Cardiac muscle cell (in vitro differentiated cells and primary cell): ENCODE data around the gene SPATC1L. TPM values are rescaled to one million over a fixed set of nuclear protein-coding genes. Genes with fewer than 3 reads are reported as not detected.
A peak's percentile ranks its signal among the peaks of the same experiment; 100 is the strongest.
"Not testable (repeated sequence)": the region's sequence is repeated elsewhere in the genome, so short reads cannot be mapped to it uniquely, and the experiment has no call there.

ENCODE experiments used
- DNase-seq, 2 donors: peaks; one replicate each; pipeline versions ENCODE4 v3.0.0 to v3.0.0-alpha.2; 2010 to 2017; ENCODE audit warnings: low read depth in 1 of 2, low spot score in 1 of 2
- H3K27ac ChIP-seq: fragments of 200-600 bp; sonication (generic); 2 replicates; pipeline ENCODE4 v1.5.1; 2016
- H3K27me3 ChIP-seq: fragments of 200-600 bp; sonication (generic); 2 replicates; pipeline ENCODE4 v1.6.0; 2016; ENCODE audit warnings: control low read depth
- H3K36me3 ChIP-seq: fragments of 200-600 bp; sonication (generic); 2 replicates; pipeline ENCODE4 v1.5.1; 2016; ENCODE audit warnings: control low read depth
- H3K4me1 ChIP-seq: fragments of 200-600 bp; sonication (generic); 2 replicates; pipeline ENCODE4 v1.8.1; 2017; ENCODE audit warnings: low read depth, mild to moderate bottlenecking, mixed run types
- H3K4me3 ChIP-seq: fragments of 200-600 bp; sonication (generic); 2 replicates; pipeline ENCODE4 v1.5.1; 2016; ENCODE audit warnings: mild to moderate bottlenecking
- H3K9me3 ChIP-seq: fragments of 200-600 bp; sonication (generic); 2 replicates; pipeline ENCODE4 v1.5.1; 2017; ENCODE audit warnings: low read depth, mild to moderate bottlenecking, control low read depth
- polyA plus RNA-seq: library from polyadenylated mRNA; unstranded; fragments of >200 nt; fragmentation: Nextera tagmentation; extraction: Ambion mirVana; gene quantifications from 2 replicates; pipeline ENCODE4 v1.2.1, GENCODE V29; 2016
- total RNA-seq: library from RNA; depleted of rRNA; stranded (reverse); fragments of >200 nt; gene quantifications from 2 replicates; pipeline ENCODE4 v1.2.3, GENCODE V29; 2016
- TF ChIP-seq, protein P1 (sequence below): IDR thresholded peaks from 2 replicates; pipeline ENCODE4 v1.5.1; 2012; ENCODE audit warnings: low read depth, mild to moderate bottlenecking, low read length

The SPATC1L gene
- total and polyA plus RNA-seq, 2 experiments from 2014 or later: 58.8 to 63.0 TPM

GRCh38 chr21:46173573-46173972 is 10.7 kb downstream of the SPATC1L start:
- H3K27me3 ChIP-seq: no peaks in the 10 kb centered on the region
- H3K27ac ChIP-seq: no peak overlapping the region
- no peaks in the 10 kb centered on the region for H3K36me3 ChIP-seq
- no peaks in the 10 kb centered on the region for H3K4me1 ChIP-seq
- TF ChIP-seq, protein P1, sequence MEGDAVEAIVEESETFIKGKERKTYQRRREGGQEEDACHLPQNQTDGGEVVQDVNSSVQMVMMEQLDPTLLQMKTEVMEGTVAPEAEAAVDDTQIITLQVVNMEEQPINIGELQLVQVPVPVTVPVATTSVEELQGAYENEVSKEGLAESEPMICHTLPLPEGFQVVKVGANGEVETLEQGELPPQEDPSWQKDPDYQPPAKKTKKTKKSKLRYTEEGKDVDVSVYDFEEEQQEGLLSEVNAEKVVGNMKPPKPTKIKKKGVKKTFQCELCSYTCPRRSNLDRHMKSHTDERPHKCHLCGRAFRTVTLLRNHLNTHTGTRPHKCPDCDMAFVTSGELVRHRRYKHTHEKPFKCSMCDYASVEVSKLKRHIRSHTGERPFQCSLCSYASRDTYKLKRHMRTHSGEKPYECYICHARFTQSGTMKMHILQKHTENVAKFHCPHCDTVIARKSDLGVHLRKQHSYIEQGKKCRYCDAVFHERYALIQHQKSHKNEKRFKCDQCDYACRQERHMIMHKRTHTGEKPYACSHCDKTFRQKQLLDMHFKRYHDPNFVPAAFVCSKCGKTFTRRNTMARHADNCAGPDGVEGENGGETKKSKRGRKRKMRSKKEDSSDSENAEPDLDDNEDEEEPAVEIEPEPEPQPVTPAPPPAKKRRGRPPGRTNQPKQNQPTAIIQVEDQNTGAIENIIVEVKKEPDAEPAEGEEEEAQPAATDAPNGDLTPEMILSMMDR: no peak
- H3K9me3 ChIP-seq: no peaks in the 10 kb centered on the region
- no peak for DNase-seq
- no peak overlapping the region for H3K4me3 ChIP-seq

DNA sequence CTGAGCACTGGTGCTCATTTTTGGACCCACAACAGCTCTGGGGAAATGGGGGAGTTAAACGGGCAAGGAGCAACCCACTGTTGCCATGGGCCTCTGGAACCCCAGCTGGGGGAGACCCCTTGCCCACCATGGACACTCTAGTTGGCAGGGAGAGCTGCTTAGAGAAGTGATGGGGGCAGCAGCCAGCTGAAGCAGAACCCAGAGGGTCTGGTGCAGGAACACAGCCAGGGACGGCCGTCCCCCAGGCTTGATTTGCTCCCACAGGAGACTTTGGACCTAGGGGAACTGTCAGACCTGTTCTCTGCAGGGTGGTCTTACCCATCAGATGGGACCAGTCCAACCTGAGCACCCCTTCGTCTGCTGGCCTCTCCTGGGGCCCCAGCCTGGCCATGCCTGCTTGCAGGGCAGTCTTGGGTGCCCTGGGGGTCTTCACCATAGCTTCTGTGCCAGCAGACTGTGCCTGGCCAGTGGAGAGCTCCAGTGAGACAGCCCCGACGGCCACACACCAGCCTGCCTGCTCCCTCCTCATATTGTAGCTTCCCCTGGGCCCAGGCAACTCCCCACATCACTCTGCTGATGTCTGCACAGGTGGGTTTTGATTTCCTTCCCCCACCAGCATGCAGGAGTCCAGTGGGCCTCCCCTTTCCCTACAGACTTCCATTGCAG is 11.3 kb downstream of the SPATC1L start:
- Histone ChIP-seq H3K4me1 (no peaks in the 10 kb centered on the region), H3K36me3 (no peaks in the 10 kb centered on the region), H3K9me3 (no peaks in the 10 kb centered on the region), H3K27me3 (no peaks in the 10 kb centered on the region), H3K4me3 (no peak overlapping the region), H3K27ac (no peak overlapping the region)
- no peak for DNase-seq
- TF ChIP-seq, protein P1: no peak

DNA sequence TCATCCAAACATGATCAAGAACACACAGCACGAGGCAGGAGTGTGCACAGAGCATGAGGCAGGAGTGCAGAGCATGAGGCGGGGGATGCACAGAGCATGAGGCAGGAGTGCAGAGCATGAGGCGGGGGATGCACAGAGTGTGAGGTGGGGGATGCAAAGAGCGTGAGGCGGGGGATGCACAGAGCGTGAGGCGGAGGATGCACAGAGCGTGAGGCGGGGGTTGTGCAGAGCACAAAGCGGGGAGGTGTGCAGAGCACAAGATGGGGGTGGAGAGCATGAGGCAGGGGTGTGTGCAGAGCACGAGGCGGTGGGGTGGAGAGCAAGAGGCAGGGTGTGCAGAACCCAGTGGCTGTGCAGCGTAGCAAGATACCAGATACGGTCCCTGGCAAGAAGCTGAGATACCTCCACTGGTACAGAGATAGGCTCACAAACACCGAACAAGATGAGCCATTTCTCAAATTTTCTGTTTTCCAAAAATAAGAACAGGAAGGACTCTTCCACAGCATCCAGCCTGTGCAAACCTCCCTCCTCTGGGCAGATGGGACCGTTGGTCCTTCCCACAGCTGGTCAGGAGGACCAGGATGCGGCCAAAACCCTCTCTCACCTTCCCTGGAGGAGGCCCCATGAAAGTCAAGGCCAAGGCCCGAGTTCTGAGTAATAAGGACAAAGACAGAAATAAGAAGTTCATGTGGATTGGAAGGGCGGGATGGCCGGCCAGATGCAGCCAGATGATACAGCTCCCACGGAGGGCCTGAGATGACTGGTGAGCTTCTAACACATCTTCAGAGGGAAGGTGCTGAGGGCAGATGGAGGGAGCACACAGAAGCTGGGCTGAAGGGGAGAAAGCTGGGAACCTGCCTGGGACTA is 12.0 kb downstream of the SPATC1L start:
- Histone ChIP-seq H3K36me3 (no peaks in the 10 kb centered on the region), H3K9me3 (no peaks in the 10 kb centered on the region), H3K27ac (no peak overlapping the region), H3K27me3 (no peaks in the 10 kb centered on the region), H3K4me1 (no peaks in the 10 kb centered on the region), H3K4me3 (no peak overlapping the region)
- TF ChIP-seq, protein P1: no peak
- no peak for DNase-seq

- Histone ChIP-seq H3K27me3 (no peaks in the 10 kb centered on the region), H3K4me3 (no peak overlapping the region), H3K9me3 (no peaks in the 10 kb centered on the region), H3K27ac (no peak overlapping the region), H3K4me1 (no peaks in the 10 kb centered on the region), H3K36me3 (no peaks in the 10 kb centered on the region)
- DNase-seq: peak in 1 of 2 donors; percentile 36
- TF ChIP-seq, protein P1: no peak
Observed at GRCh38 chr21:46171585-46171984, 12.7 kb downstream of the SPATC1L start.

DNA sequence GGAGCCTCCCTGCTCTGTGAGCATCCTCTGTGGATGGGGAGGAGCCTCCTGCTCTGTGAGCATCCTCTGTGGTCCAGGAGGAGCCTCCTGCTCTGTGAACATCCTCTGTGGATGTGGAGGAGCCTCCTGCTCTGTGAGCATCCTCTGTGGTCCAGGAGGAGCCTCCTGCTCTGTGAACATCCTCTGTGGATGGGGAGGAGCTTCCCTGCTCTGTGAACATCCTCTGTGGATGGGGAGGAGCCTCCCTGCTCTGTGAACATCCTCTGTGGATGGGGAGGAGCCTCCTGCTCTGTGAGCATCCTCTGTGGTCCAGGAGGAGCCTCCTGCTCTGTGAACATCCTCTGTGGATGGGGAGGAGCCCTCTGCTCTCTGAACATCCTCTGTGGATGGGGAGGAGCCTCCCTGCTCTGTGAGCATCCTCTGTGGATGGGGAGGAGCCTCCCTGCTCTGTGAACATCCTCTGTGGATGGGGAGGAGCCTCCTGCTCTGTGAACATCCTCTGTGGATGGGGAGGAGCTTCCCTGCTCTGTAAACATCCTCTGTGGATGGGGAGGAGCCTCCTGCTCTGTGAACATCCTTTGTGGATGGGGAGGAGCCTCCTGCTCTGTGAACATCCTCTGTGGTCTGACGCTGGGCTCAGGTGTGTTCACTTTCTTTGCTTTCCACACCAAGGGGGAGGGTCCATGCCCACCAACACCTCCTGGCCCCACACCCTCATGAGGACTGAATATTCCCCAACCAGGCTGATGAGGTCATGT is 13.6 kb downstream of the SPATC1L start:
- H3K4me3 ChIP-seq, H3K27ac ChIP-seq, H3K9me3 ChIP-seq, H3K36me3 ChIP-seq, H3K4me1 ChIP-seq, H3K27me3 ChIP-seq, DNase-seq: not testable (repeated sequence)
